DND-41 (cell line): ENCODE results near the gene ANKFN1.

ENCODE experiments used
- ATAC-seq: fragments of 200-7000 bp; cut with Tn5 transposase; 3 replicates; pipeline ENCODE4 v1.9.1; 2021; ENCODE audit warnings: low read depth; ENCODE audit not compliant: insufficient read depth
- DNase-seq: peaks from one replicate; pipeline ENCODE4 v3.0.0-alpha.2; 2020
- H2AFZ ChIP-seq: 2 replicates; pipeline ENCODE4 v1.6.0; 2012; ENCODE audit warnings: low read depth, low read length
- H3K27ac ChIP-seq: 2 replicates; pipeline ENCODE4 v1.5.1; 2012; ENCODE audit warnings: low read length, inconsistent platforms
- H3K27me3 ChIP-seq: fragments of 200-600 bp; sonication (generic); 2 replicates; pipeline ENCODE4 v1.6.0; 2012; ENCODE audit warnings: low read length, mild to moderate bottlenecking, inconsistent platforms; ENCODE audit not compliant: insufficient read depth, poor library complexity
- H3K36me3 ChIP-seq: 2 replicates; pipeline ENCODE4 v1.5.1; 2012; ENCODE audit warnings: low read length, inconsistent platforms; ENCODE audit not compliant: insufficient read depth
- H3K4me1 ChIP-seq: 2 replicates; pipeline ENCODE4 v1.5.1; 2012; ENCODE audit warnings: mild to moderate bottlenecking, low read length; ENCODE audit not compliant: insufficient read depth
- H3K4me2 ChIP-seq: 2 replicates; pipeline ENCODE4 v1.6.0; 2012; ENCODE audit warnings: mild to moderate bottlenecking, moderate library complexity, low read length, inconsistent platforms; ENCODE audit not compliant: insufficient read depth
- H3K4me3 ChIP-seq, 2 experiments: fragments of 200-600 bp in 1 of 2; shearing (Covaris generic) in 1 of 2; 2 replicates each; pipeline ENCODE4 v1.5.1; 2012 to 2016; ENCODE audit warnings: inconsistent platforms in 2 of 2, low read length in 2 of 2, mild to moderate bottlenecking in 2 of 2, low read depth in 1 of 2, moderate library complexity in 1 of 2
- H3K79me2 ChIP-seq: 2 replicates; pipeline ENCODE4 v1.6.0; 2012; ENCODE audit warnings: low read length, inconsistent platforms; ENCODE audit not compliant: insufficient read depth
- H3K9ac ChIP-seq: 2 replicates; pipeline ENCODE4 v1.6.0; 2012; ENCODE audit warnings: low read depth, mild to moderate bottlenecking, inconsistent platforms, low read length, moderate library complexity
- H3K9me3 ChIP-seq: 2 replicates; pipeline ENCODE4 v1.5.1; 2012; ENCODE audit warnings: low read length, moderate library complexity, mild to moderate bottlenecking, inconsistent platforms; ENCODE audit not compliant: insufficient read depth, severe bottlenecking
- H4K20me1 ChIP-seq: 2 replicates; pipeline ENCODE4 v1.6.0; 2012; ENCODE audit warnings: low read length; ENCODE audit not compliant: insufficient read depth
- CTCF ChIP-seq: IDR thresholded peaks from 2 replicates; pipeline ENCODE4 v1.5.1; 2012; ENCODE audit warnings: borderline replicate concordance, low read length, moderate library complexity, mild to moderate bottlenecking; ENCODE audit not compliant: poor library complexity, severe bottlenecking; ENCODE audit errors: extremely low read depth
- EZH2 ChIP-seq: IDR thresholded peaks from 3 replicates; pipeline ENCODE4 v1.6.1; 2012; ENCODE audit warnings: borderline replicate concordance, low read depth, mild to moderate bottlenecking, moderate library complexity, low read length, inconsistent platforms; ENCODE audit not compliant: severe bottlenecking

ANKFN1 gene

GRCh38 chr17:56367366-56367765 is 214.1 kb downstream of the ANKFN1 start:
- TF ChIP-seq CTCF: no peak
- TF ChIP-seq EZH2: no peak
- no peaks in the 10 kb centered on the region for H3K9me3 ChIP-seq
- H3K4me2 ChIP-seq: no peak overlapping the region
- no peaks in the 10 kb centered on the region for H3K4me1 ChIP-seq
- DNase-seq: no peak
- H3K27ac ChIP-seq: no peak overlapping the region
- no peak overlapping the region for H2AFZ ChIP-seq
- H3K79me2 ChIP-seq: no peaks in the 10 kb centered on the region
- H3K9ac ChIP-seq: no peak overlapping the region
- H4K20me1 ChIP-seq: no peaks in the 10 kb centered on the region
- no peak for ATAC-seq
- H3K27me3 ChIP-seq: no peaks in the 10 kb centered on the region
- no peak overlapping the region for H3K4me3 ChIP-seq
- H3K36me3 ChIP-seq: no peaks in the 10 kb centered on the region

DNA sequence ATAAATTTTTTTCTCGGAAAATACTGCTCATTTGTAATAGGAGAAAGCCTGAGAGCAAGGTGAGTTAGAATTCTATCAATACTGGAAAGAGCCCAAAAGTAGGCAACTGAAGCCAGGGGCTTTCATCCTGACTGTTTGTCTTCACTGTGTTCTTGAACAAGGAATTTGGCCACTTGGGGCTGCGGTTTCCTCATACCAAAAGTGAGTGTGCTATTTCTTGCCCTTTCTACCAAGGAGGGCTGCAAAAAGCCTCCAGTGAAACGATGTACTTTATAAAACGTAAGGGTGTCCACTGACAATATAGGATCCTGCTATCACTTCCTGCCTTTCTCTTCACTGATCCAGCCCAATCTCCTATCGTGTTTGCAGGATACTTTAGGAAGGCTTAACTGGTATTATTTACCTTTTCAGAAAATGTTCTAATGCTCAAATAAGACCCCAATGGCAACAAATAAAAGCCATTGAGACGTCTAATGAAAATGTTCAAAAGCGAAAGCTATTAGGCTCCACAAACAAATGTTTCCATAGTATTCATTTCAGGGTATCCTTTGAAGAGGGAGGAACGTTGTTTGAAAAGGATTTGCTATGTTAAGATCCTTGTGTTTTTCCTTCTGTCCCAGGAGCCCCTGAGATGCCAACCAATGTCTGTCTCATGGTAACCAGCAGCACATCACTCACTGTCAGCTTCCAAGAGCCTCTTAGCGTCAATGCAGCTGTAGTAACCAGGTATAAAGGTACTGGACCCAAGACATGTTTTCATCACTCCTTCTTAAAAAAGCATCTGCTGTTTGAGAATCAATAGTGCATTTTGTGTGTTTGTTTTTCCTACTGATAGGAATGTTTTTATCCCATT is 220.9 kb downstream of the ANKFN1 start:
- H2AFZ ChIP-seq: peak overlapping the region; percentile 23; the same call in 1 of the 2 replicates
- no peaks in the 10 kb centered on the region for H3K79me2 ChIP-seq
- H3K4me3 ChIP-seq: no peak overlapping the region
- H3K27me3 ChIP-seq: no peaks in the 10 kb centered on the region
- no peak for TF ChIP-seq EZH2
- TF ChIP-seq CTCF: no peak
- H3K4me1 ChIP-seq: no peaks in the 10 kb centered on the region
- DNase-seq (no peak), ATAC-seq (no peak)
- H3K9ac ChIP-seq: no peak overlapping the region
- no peak overlapping the region for H3K27ac ChIP-seq
- H3K36me3 ChIP-seq: no peaks in the 10 kb centered on the region
- no peak overlapping the region for H3K4me2 ChIP-seq
- no peaks in the 10 kb centered on the region for H4K20me1 ChIP-seq
- H3K9me3 ChIP-seq: no peaks in the 10 kb centered on the region

DNA sequence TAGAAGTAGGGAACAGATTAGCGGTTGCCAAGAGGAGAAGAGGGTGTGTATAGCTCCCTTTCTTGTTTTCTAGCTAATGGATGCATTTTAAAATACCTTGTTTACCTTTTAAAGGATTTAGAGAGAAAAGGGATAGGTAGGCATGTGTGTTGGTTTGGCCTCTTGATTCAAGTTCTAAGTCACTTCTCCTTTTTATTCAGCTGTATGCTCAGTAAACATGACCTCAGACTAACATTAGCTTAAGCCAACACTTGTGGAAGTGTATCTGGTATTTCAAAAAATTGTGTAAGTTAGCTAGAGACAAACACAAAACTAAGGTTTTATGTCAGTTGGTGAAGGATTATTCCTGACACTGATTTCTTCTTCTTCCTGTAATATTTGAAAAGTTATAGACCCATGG is 236.1 kb downstream of the ANKFN1 start:
- ATAC-seq: no peak
- Histone ChIP-seq H3K4me2 (no peak overlapping the region), H3K79me2 (no peaks in the 10 kb centered on the region), H3K27ac (no peak overlapping the region), H3K4me3 (no peak overlapping the region), H3K4me1 (no peaks in the 10 kb centered on the region), H3K9me3 (no peaks in the 10 kb centered on the region), H3K27me3 (no peaks in the 10 kb centered on the region), H3K36me3 (no peaks in the 10 kb centered on the region), H2AFZ (no peak overlapping the region), H3K9ac (no peak overlapping the region), H4K20me1 (no peaks in the 10 kb centered on the region)
- TF ChIP-seq EZH2: no peak
- no peak for TF ChIP-seq CTCF
- no peak for DNase-seq

DNA sequence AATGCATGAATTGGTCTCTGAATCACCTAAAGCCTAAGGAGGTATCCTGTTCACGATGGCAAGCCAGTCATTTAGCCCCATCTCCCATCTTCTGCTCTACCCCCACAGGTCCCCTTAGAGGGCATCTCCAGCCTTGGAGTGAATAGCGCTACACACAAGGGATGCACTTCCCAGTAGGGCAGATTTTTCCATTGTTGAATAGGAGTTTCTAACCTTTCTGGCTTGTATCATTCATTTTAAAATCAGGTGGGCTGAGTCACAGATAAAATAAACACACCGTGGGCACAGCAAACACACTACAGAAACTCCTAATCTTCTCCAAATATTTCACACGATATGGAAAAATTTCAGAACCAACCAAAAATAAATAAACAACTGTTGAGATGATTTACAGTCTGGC is 239.0 kb downstream of the ANKFN1 start:
- Histone ChIP-seq H3K9ac (no peak overlapping the region), H4K20me1 (no peaks in the 10 kb centered on the region), H3K9me3 (no peaks in the 10 kb centered on the region), H3K4me2 (no peak overlapping the region), H3K27ac (no peak overlapping the region), H3K4me3 (no peak overlapping the region), H2AFZ (no peak overlapping the region), H3K27me3 (no peaks in the 10 kb centered on the region), H3K4me1 (no peaks in the 10 kb centered on the region), H3K79me2 (no peaks in the 10 kb centered on the region), H3K36me3 (no peaks in the 10 kb centered on the region)
- TF ChIP-seq EZH2: no peak
- TF ChIP-seq CTCF: no peak
- ATAC-seq: no peak
- no peak for DNase-seq
